B cell (primary cell): ENCODE measurements around the gene MSMB. TPM values are rescaled to one million over a fixed set of nuclear protein-coding genes. Genes with fewer than 3 reads are reported as not detected.

Experiments
- ATAC-seq: fragments of 200-7000 bp; cut with Tn5 transposase; one replicate; pipeline ENCODE4 v1.10.0; 2021; ENCODE audit warnings: low read depth, mild to moderate bottlenecking, moderate number of reproducible peaks, moderate library complexity
- CTCF ChIA-PET: fragments of 350-600 bp; sonication (Branson Sonifier 250); formaldehyde crosslinking; loops from one replicate; lab custom pipeline; 2021; ENCODE audit warnings: antibody characterized with exemption, inconsistent platforms; lab: Charles Lee
- POLR2A ChIA-PET: fragments of 350-600 bp; sonication (Branson Sonifier 250); formaldehyde crosslinking; loops from one replicate; lab custom pipeline; 2021; ENCODE audit warnings: antibody characterized with exemption; lab: Charles Lee
- DNase-seq: peaks from one replicate; pipeline ENCODE4 v3.0.0; 2013
- H2AFZ ChIP-seq: 2 replicates; pipeline ENCODE4 v1.6.1; 2012; ENCODE audit warnings: mild to moderate bottlenecking, low read depth, low read length; ENCODE audit not compliant: insufficient read depth, poor library complexity, severe bottlenecking
- H3K27ac ChIP-seq, 2 donors: 1 replicate in 1 of 2; 2 replicates in 1 of 2; pipeline ENCODE4 v1.5.1; 2012 to 2013; ENCODE audit warnings: low read length in 2 of 2, mild to moderate bottlenecking in 2 of 2, moderate library complexity in 1 of 2
- H3K27me3 ChIP-seq, 4 experiments: fragments of 200-600 bp in 1 of 4; sonication (generic) in 1 of 4; replicated peaks in 1 of 4; 1 replicate in 2 of 4; 2 replicates in 2 of 4; pipeline versions ENCODE4 v1.6.1 to v1.7.0; 2013 to 2016; ENCODE audit warnings: low read length in 3 of 4, mild to moderate bottlenecking in 2 of 4, mixed read lengths in 1 of 4, moderate library complexity in 1 of 4; ENCODE audit not compliant: insufficient read depth in 4 of 4, control insufficient read depth in 3 of 4; ENCODE audit errors: control extremely low read depth in 1 of 4
- H3K36me3 ChIP-seq, 2 experiments: replicated peaks in 1 of 2; 1 replicate in 1 of 2; 2 replicates in 1 of 2; pipeline versions ENCODE4 v1.6.1 to v1.7.1; 2013; ENCODE audit warnings: low read length in 1 of 2; ENCODE audit not compliant: insufficient read depth in 2 of 2, control insufficient read depth in 1 of 2; ENCODE audit errors: control extremely low read depth in 1 of 2, extremely low read depth in 1 of 2
- H3K4me1 ChIP-seq, 2 donors: fragments of 200-600 bp in 1 of 2; sonication (generic) in 1 of 2; 1 replicate in 1 of 2; 2 replicates in 1 of 2; pipeline versions ENCODE4 v1.5.1 to v1.6.1; 2013 to 2017; ENCODE audit warnings: low read length in 2 of 2; ENCODE audit not compliant: control insufficient read depth in 2 of 2, insufficient read depth in 2 of 2
- H3K4me2 ChIP-seq: replicated peaks from 2 replicates; pipeline ENCODE3; 2012; ENCODE audit warnings: mild to moderate bottlenecking, low read depth, low read length; ENCODE audit not compliant: poor library complexity, severe bottlenecking
- H3K4me3 ChIP-seq, 5 experiments: fragments of 200-600 bp in 1 of 5; sonication (generic) in 1 of 5; 1 replicate in 3 of 5; 2 replicates in 2 of 5; pipeline versions ENCODE4 v1.5.1 to v1.7.0; 2011 to 2016; ENCODE audit warnings: low read length in 4 of 5, mild to moderate bottlenecking in 4 of 5, low read depth in 2 of 5, control low read depth in 1 of 5, moderate library complexity in 1 of 5; ENCODE audit not compliant: insufficient read depth in 1 of 5; ENCODE audit errors: control extremely low read depth in 1 of 5, extremely low read depth in 1 of 5
- H3K79me2 ChIP-seq: fragments of 200-600 bp; sonication (generic); one replicate; pipeline ENCODE4 v1.6.0; 2016; ENCODE audit warnings: low read length; ENCODE audit not compliant: control insufficient read depth, insufficient read depth
- H3K9ac ChIP-seq: fragments of 200-600 bp; sonication (generic); 2 replicates; pipeline ENCODE4 v1.6.1; 2017; ENCODE audit warnings: mild to moderate bottlenecking, low read length, moderate library complexity
- H3K9me3 ChIP-seq, 3 donors: one replicate each; pipeline versions ENCODE4 v1.6.1 to v1.7.1; 2013; ENCODE audit warnings: low read length in 2 of 3; ENCODE audit not compliant: control insufficient read depth in 2 of 3, insufficient read depth in 1 of 3; ENCODE audit errors: control extremely low read depth in 1 of 3
- H4K20me1 ChIP-seq: 2 replicates; pipeline ENCODE4 v1.6.0; 2012; ENCODE audit warnings: mild to moderate bottlenecking, low read length; ENCODE audit not compliant: insufficient read depth, control insufficient read depth, poor library complexity, severe bottlenecking
- H3K27ac Mint-ChIP-seq: one replicate; pipeline ENCODE4 v1.8.0; 2021; ENCODE audit warnings: mixed read lengths
- H3K27me3 Mint-ChIP-seq: one replicate; pipeline ENCODE4 v1.8.0; 2021; ENCODE audit warnings: mixed read lengths
- H3K4me1 Mint-ChIP-seq: one replicate; pipeline ENCODE4 v1.8.0; 2021; ENCODE audit warnings: mixed read lengths
- H3K4me3 Mint-ChIP-seq: one replicate; pipeline ENCODE4 v1.8.0; 2021; ENCODE audit warnings: mixed read lengths
- H3K9me3 Mint-ChIP-seq: one replicate; pipeline ENCODE4 v1.8.0; 2022; ENCODE audit warnings: mixed read lengths; ENCODE audit not compliant: insufficient read depth
- CTCF ChIP-seq: fragments of 200-600 bp; IDR thresholded peaks from one replicate; pipeline ENCODE4 v1.8.0; 2022; ENCODE audit warnings: antibody characterized with exemption, mild to moderate bottlenecking
- EZH2 ChIP-seq: IDR thresholded peaks from 2 replicates; pipeline ENCODE4 v1.6.1; 2012; ENCODE audit warnings: borderline replicate concordance, low read depth, mild to moderate bottlenecking, moderate library complexity, low read length; ENCODE audit not compliant: insufficient read depth, poor library complexity, severe bottlenecking
- WGBS: methylation state at CpG from one replicate; pipeline ENCODE4 v1.1.5; 2013; ENCODE audit warnings: missing lambda C conversion rate; ENCODE audit not compliant: insufficient coverage; 5-methylcytosine and 5-hydroxymethylcytosine counted together
- intact Hi-C: fragments of 100-400 bp; cut with micrococcal nuclease; formaldehyde crosslinking; loops from one replicate; pipeline ENCODE4 v1.10.0; 2022
- polyA plus RNA-seq: library from polyadenylated mRNA; depleted of rRNA; stranded (reverse); fragments of >200 nt; gene quantifications from 2 replicates; pipeline ENCODE4 v1.2.3, GENCODE V29; 2012
- total RNA-seq, 2 donors: library from RNA; stranded (reverse); fragments of 120-200 nt in 1 of 2; gene quantifications; 1 replicate in 1 of 2; 2 replicates in 1 of 2; pipeline versions ENCODE4 v1.2.3 to v1.2.4, GENCODE V29; 2013 to 2022

The MSMB gene
- total and polyA plus RNA-seq, 2 donors (not counting 1 experiment from before 2014, with no cell fraction given): not detected

- POLR2A ChIA-PET: no interaction called here
These were observed 24.7 kb upstream of the MSMB start for GRCh38 chr10:46070749-46071148.

More at GRCh38 chr10:46070749-46071148, 24.7 kb upstream of the MSMB start:
- TF ChIP-seq CTCF (no peak), EZH2 (no peak)
- Histone ChIP-seq H3K4me3 (no peak overlapping the region), H4K20me1 (no peaks in the 10 kb centered on the region), H3K4me2 (no peak overlapping the region), H3K27ac (no peak overlapping the region), H3K36me3 (no peaks in the 10 kb centered on the region), H3K4me1 (no peaks in the 10 kb centered on the region), H2AFZ (no peak overlapping the region), H3K9ac (no peak overlapping the region), H3K9me3 (peaks cover 0 to 4% (median 0%) of the 10 kb centered on the region in 3 donors), H3K79me2 (no peaks in the 10 kb centered on the region), H3K27me3 (no peaks in the 10 kb centered on the region)
- 74% methylated on average over 5 of the region's 6 CpGs for WGBS
- no peak overlapping the region for H3K27ac Mint-ChIP-seq
- intact Hi-C loops: no loop called here
- no peak overlapping the region for H3K4me3 Mint-ChIP-seq
- no peaks in the 10 kb centered on the region for H3K27me3 Mint-ChIP-seq
- ATAC-seq: no peak
- H3K9me3 Mint-ChIP-seq: no peaks in the 10 kb centered on the region
- peaks cover 5% of the 10 kb centered on the region for H3K4me1 Mint-ChIP-seq
- CTCF ChIA-PET: no interaction called here
- no peak for DNase-seq
